Mucosa of stomach (tissue), 1 donor: ENCODE measurements around the gene ZFP14.
A peak's percentile ranks its signal among the peaks of the same experiment; 100 is the strongest.

ENCODE experiments used
- H3K27me3 ChIP-seq: one replicate; pipeline ENCODE4 v1.7.0; 2013; ENCODE audit warnings: mild to moderate bottlenecking, low read length; ENCODE audit not compliant: control insufficient read depth, insufficient read depth
- H3K36me3 ChIP-seq: one replicate; pipeline ENCODE4 v1.7.0; 2013; ENCODE audit warnings: low read length; ENCODE audit not compliant: control insufficient read depth, insufficient read depth
- H3K4me1 ChIP-seq: one replicate; pipeline ENCODE4 v1.7.0; 2013; ENCODE audit warnings: mild to moderate bottlenecking, low read length; ENCODE audit not compliant: control insufficient read depth, insufficient read depth
- H3K4me3 ChIP-seq: one replicate; pipeline ENCODE4 v1.7.0; 2013; ENCODE audit warnings: low read length
- H3K9ac ChIP-seq: one replicate; pipeline ENCODE4 v1.7.0; 2013; ENCODE audit warnings: mild to moderate bottlenecking, low read length, moderate library complexity
- H3K9me3 ChIP-seq: one replicate; pipeline ENCODE4 v1.7.0; 2013; ENCODE audit warnings: mild to moderate bottlenecking, low read length, moderate library complexity; ENCODE audit not compliant: control insufficient read depth
- donor health status: Pancreatic carcinoma.

Gene ZFP14

GRCh38 chr19:36378625-36379509 is at the start of gene ZFP14:
Gene ZFP14, minus strand, starts transcription at chr19:36379201. Its CDS starts 11,309 bp downstream, at chr19:36367892.
- peak within 1 kb of the TSS; percentile 88 for H3K4me3 ChIP-seq
- H3K9ac ChIP-seq: peak within 1 kb of the TSS; percentile 77
- no peaks in the 10 kb centered on the region for H3K9me3 ChIP-seq
- H3K27me3 ChIP-seq: no peaks in the 10 kb centered on the region
- H3K4me1 ChIP-seq: peaks cover 14% of the 10 kb centered on the region
- H3K36me3 ChIP-seq: no peaks in the 10 kb centered on the region

GRCh38 chr19:36423925-36424324 is 44.9 kb upstream of the ZFP14 start:
- Histone ChIP-seq H3K9me3 (no peaks in the 10 kb centered on the region), H3K4me1 (no peaks in the 10 kb centered on the region), H3K4me3 (no peak overlapping the region), H3K36me3 (no peaks in the 10 kb centered on the region), H3K9ac (no peak overlapping the region), H3K27me3 (peaks cover 5% of the 10 kb centered on the region)

GRCh38 chr19:36421749-36422481 is 42.9 kb upstream of the ZFP14 start:
- H3K9ac ChIP-seq: no peak overlapping the region
- no peaks in the 10 kb centered on the region for H3K36me3 ChIP-seq
- H3K27me3 ChIP-seq: peaks cover 5% of the 10 kb centered on the region
- H3K9me3 ChIP-seq: no peaks in the 10 kb centered on the region
- no peak overlapping the region for H3K4me3 ChIP-seq
- H3K4me1 ChIP-seq: peaks cover 8% of the 10 kb centered on the region

GRCh38 chr19:36420961-36421748 is 42.2 kb upstream of the ZFP14 start:
- no peak overlapping the region for H3K9ac ChIP-seq
- no peaks in the 10 kb centered on the region for H3K36me3 ChIP-seq
- H3K27me3 ChIP-seq: peaks cover 5% of the 10 kb centered on the region
- H3K4me3 ChIP-seq: no peak overlapping the region
- peaks cover 8% of the 10 kb centered on the region for H3K4me1 ChIP-seq
- H3K9me3 ChIP-seq: no peaks in the 10 kb centered on the region

GRCh38 chr19:36418287-36419001 is 39.4 kb upstream of the ZFP14 start, which contains the start of gene ZFP82:
Gene ZFP82, minus strand, starts transcription at chr19:36418644. Its CDS starts 8,855 bp downstream, at chr19:36409789.
- peak within 1 kb of the TSS; percentile 26 for H3K4me3 ChIP-seq
- peak within 1 kb of the TSS; percentile 73 for H3K9ac ChIP-seq
- peaks cover 5% of the 10 kb centered on the region for H3K27me3 ChIP-seq
- H3K36me3 ChIP-seq: no peaks in the 10 kb centered on the region
- no peaks in the 10 kb centered on the region for H3K9me3 ChIP-seq
- H3K4me1 ChIP-seq: peaks cover 8% of the 10 kb centered on the region

- no peaks in the 10 kb centered on the region for H3K36me3 ChIP-seq
- H3K9me3 ChIP-seq: no peaks in the 10 kb centered on the region
- H3K27me3 ChIP-seq: peaks cover 5% of the 10 kb centered on the region
- H3K4me3 ChIP-seq: peak overlapping the region; percentile 26
- peak overlapping the region; percentile 73 for H3K9ac ChIP-seq
- peaks cover 8% of the 10 kb centered on the region for H3K4me1 ChIP-seq
Observed at GRCh38 chr19:36417752-36418286, 38.8 kb upstream of the ZFP14 start.

- H3K36me3 ChIP-seq: no peaks in the 10 kb centered on the region
- H3K4me3 ChIP-seq: no peak overlapping the region
- H3K4me1 ChIP-seq: no peaks in the 10 kb centered on the region
- no peak overlapping the region for H3K9ac ChIP-seq
- no peaks in the 10 kb centered on the region for H3K27me3 ChIP-seq
- H3K9me3 ChIP-seq: no peaks in the 10 kb centered on the region
Observed at GRCh38 chr19:36409841-36410240, 30.8 kb upstream of the ZFP14 start.

GRCh38 chr19:36408101-36408500 is 29.1 kb upstream of the ZFP14 start:
- H3K4me3 ChIP-seq: no peak overlapping the region
- no peak overlapping the region for H3K9ac ChIP-seq
- peaks cover 5% of the 10 kb centered on the region for H3K36me3 ChIP-seq
- H3K4me1 ChIP-seq: no peaks in the 10 kb centered on the region
- H3K9me3 ChIP-seq: no peaks in the 10 kb centered on the region
- H3K27me3 ChIP-seq: no peaks in the 10 kb centered on the region

GRCh38 chr19:36404498-36404897 is 25.5 kb upstream of the ZFP14 start:
- H3K27me3 ChIP-seq: no peaks in the 10 kb centered on the region
- H3K36me3 ChIP-seq: peaks cover 5% of the 10 kb centered on the region
- H3K4me1 ChIP-seq: no peaks in the 10 kb centered on the region
- H3K9me3 ChIP-seq: no peaks in the 10 kb centered on the region
- no peak overlapping the region for H3K9ac ChIP-seq
- no peak overlapping the region for H3K4me3 ChIP-seq

- Histone ChIP-seq H3K36me3 (peaks cover 5% of the 10 kb centered on the region), H3K4me3 (no peak overlapping the region), H3K9ac (no peak overlapping the region), H3K9me3 (no peaks in the 10 kb centered on the region), H3K27me3 (no peaks in the 10 kb centered on the region), H3K4me1 (no peaks in the 10 kb centered on the region)
Observed at GRCh38 chr19:36401475-36401874, 22.5 kb upstream of the ZFP14 start.

- no peaks in the 10 kb centered on the region for H3K36me3 ChIP-seq
- H3K4me1 ChIP-seq: no peaks in the 10 kb centered on the region
- H3K9me3 ChIP-seq: peaks cover 2% of the 10 kb centered on the region
Observed at GRCh38 chr19:36398571-36398970, 19.6 kb upstream of the ZFP14 start.

More at GRCh38 chr19:36398571-36398970, 19.6 kb upstream of the ZFP14 start:
- H3K4me3 ChIP-seq: no peak overlapping the region
- H3K9ac ChIP-seq: no peak overlapping the region
- no peaks in the 10 kb centered on the region for H3K27me3 ChIP-seq
